DMS79 treated with DMSO at 0.1 percent for 48 hours (cell line): ENCODE measurements around the gene DOC2A.
"Not testable (repeated sequence)": the region's sequence is repeated elsewhere in the genome, so short reads cannot be mapped to it uniquely, and the experiment has no call there.

Experiments used
- DNase-seq: peaks from one replicate; lab custom pipeline; 2025; lab: John Stamatoyannopoulos, UW

Gene DOC2A

DNA sequence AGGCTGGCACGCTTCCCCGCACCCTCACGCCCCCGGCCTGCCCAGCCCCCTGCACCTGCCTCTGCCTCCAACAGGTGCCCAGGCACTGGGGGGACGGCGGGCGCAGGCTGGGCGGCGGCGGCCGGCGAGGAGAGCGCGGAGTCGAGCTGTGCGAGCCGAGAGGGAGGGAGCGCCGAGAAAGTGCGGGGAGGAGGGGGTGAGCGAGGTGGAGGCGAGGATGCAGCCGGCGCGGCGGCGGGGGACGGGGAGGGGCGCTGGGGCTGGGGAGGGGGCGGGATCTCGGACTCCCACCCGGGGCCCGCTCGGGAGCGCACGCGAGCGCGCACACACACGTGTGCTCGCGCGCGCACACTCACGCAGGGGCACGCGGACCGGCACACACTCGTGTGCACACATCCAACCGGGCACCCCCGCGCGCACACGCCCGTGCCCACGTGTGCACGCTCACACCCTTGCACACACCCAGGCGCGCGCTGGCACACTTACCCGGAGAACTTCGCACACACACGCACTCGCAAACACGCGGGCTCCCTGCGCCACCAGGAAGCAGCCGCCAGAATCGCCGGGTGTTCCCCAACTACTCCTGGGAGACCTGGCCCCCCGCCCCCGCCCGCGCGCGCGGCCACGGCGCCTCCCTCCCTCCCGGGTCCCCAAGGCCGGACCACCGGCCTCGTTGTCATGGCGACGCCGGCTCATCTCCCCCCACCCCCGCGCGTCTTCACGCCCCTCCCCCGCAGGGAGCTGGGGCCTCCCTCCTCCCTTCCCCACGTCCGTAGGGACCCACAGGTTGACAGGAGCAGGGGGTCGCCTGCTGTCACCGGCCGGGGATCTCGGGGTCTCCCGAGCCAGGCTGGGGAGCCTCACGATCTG is at the start of gene DOC2A:
Gene DOC2A (minus strand): TSS at position 184 of the 870 bp plus-strand sequence. CDS start 805 bp downstream, outside the sequence.
- DNase-seq: peak; percentile 38

DNA sequence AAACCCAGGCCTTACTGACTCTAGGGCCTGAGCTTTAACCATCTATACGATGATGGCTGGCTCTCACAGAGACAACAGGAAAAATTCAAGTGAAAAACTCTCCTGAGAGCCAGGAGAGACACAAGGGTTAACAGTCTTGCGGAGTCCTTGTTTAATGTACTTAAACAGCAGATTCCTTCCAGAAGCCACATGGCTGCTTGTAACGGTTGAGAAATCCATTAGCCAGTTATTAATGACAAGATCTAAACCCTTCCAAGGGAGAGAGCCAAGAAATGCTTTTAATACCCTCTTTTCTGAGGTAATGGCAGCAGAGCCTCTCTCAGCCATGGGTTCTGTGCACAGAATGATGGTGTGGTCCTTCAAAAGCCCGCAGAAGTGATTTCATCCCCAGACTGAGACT is 49.5 kb upstream of the DOC2A start:
- peak; percentile 95 for DNase-seq

DNA sequence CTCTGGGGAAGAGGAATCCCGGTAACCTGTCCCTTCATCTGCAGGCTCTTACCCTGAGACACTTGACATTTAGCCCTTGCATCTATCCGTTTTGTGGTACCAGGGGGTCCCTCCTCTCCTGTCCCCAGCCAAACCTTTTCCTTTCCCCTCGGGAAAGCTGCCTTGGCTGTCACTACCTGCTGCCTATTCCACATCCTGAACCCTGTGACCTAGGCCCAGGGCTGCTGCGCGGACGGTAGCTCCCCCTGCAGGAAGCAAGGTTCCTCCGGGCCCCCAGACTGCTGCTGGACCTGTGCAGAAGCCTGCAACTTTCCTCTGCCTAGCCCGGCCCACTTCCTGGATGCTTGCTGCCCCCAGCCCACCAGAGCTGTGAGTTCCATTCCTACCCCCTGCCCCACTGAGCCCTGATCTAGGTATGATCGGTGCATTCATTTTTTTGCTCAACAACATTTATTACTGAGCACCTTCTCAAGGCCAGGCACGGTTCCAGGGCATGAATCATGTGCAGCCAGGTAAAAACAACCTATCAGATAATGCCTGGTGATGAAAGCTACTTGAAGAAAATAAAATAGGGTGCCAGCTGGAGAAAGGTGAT is 44.2 kb upstream of the DOC2A start:
- peak; percentile 90 for DNase-seq

DNA sequence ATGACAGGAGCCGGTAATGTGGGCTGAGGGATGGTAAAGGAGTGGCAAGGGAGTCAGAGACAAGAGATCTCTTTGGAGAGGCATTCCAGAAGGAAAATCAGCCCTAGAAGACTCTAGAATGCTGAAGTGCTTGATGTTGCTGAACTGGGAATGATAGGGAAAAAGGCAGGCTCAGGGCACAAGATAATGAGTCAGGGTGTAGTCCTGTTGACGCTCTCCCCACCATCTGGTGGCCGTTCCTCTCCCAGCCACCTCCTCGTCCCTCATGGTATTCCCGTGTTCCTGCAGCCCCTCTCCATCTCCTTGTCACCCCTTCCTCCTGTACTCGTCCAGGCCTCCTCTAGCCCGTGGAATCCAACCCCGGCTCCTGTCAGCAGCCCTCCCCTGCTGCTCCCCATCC is 43.6 kb upstream of the DOC2A start:
- no peak for DNase-seq

DNA sequence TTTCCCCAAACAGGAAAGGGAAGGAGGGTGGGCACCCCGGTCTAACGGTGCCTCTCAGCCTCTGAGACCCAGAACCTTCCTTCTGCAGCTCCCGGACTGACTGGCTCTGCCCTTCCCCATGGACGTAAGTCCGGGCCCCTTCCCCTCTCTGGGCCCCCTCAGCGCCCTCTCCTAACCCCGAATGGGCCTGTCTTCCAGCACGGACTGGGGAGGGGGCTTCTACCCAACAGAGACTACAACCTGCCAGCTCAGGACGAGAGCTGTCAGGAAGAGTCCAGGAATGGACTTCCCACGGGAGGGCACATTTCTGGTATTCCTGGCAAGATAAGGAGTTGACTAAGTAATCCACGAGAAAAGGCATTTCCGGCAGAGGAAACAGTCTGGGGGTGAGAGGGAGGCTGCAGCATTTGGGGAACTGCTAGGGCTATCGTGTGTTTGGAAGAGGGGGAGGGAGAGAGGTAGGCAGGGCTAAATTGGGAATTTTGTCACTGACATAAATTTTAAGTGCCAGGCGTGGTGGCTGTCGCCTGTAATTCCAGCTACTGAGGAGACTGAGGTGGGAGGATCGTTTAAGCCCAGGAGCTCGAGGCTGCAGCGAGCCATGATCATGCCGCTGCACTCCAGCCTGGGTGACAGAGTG is 42.7 kb upstream of the DOC2A start:
- peak; percentile 23 for DNase-seq

DNA sequence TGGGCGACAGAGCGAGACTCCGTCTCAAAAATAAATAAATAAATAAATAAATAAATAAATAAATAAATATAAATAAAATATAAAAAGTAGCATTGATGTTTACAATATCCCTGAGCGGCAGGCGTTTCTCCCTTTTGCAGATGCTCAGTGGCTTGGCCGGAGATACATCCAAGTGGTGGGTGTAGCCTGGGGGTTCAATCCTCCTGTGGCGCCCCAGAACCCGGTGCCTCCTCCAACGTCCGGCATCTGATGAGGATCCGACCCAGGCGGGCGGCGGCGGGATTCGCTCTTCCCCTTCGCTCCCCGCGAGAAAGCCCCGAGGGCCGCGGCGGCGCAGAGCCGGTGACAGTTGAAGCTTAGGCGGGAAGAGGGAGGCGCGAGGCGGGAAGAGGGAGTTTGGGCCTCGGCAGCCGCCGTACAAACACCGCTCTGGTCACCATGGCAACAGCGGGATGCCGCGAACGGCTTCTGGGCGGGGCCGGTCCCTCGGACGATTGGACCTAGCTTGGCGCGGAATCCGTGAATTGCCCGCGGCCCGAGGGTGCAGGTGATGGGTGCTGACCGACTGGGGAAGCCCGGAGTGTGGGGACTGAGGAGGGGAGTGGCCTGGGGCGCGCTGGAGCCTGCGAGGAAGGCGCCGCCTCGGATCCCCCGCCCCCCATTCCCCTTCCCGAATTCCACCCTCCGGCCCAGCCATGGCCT is 42.0 kb upstream of the DOC2A start:
- peak; percentile 97 for DNase-seq

DNA sequence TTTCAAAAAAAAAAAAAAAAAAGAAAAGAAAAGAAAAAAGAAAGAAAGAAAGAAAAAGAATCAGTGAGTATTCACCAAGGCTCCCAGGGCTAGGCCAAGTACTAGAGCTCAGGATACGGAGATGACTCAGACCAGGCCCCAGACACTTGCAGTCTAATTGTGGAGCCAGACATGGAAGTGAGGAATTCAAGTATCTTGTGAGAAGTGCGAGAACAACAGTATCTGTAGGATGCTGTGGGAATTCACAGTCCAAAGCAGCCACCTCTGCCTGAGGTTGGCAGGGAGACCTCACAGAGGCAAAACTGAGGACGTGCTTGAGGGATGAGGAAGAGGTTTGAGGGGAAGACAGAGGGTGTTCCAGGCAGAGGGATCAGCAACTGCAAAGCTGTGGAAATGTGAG is 40.7 kb upstream of the DOC2A start:
- no peak for DNase-seq

DNA sequence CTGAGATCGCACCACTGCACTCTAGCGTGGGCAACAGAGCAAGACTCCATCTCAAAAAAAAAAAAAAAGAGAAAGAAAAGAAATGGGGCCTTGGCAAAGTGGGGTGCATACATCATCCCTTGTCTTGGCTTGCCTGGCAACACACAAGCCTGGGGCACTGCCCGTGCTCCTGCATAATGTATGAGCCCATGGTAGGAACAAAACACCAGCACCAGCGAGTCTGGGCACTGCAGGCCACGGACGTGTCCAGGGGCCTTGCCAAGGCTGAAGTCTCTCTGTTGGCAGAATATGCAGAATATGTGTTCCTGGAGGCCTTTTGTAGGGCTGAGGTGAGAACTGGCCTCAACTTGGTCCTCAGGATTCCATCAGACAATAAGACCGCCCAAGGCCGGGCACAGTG is 39.0 kb upstream of the DOC2A start:
- no peak for DNase-seq

DNA sequence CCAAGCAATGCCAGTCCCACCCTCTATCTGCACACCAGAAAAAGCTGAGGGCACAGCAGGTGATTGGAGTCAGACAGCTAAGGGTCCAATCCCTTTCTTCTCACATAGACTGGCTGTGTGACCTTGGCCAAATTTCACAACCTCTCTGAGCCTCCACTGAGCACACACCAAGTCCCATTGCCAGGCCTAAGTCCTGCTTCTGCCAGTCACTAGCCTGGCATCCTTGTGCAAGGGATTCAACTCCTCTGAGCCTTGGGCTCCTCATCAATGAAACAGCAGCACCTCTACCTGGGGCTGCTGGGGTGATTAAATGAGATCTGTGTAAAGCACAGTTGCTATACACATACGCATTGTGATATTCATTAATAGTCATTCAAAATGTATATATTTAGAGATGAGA is 35.8 kb upstream of the DOC2A start:
- no peak for DNase-seq

DNA sequence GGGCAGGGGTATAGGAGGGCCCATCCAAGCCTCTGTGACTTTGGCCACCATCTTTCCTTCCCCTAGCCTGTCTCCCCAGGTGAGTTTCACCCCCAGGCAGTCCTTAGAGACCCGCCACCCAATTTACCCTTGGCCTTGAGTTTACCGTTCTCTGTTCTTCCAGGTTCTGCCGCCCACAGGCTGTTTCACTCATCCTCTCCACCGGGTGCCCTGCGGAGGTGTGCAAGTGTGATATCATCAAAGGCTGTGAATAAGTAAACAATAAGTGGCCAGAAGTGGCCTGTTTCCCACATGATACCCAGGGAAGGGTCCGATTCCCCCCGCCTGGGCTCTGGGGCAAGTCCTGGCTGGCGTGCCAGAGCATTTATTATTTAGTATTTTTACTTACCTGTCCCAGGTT is 35.4 kb upstream of the DOC2A start:
- DNase-seq: no peak

DNA sequence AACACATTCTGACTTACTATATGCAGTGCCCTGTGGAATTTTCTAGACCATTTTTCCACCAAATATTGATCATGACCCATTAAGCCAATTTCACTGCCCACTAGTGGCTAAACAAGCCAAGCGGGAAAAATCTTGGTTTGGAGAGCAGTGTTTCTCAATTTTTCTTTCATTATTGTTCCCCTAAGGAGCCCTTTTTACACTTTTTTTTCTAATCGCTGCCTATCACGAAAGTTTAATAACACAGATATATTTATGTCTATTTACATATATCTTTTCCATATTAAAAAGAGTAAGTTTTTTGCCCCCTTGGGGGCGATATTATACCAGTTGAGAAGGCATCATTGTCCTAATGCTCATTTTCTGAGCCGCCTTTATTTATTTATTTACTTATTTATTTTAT is 31.0 kb upstream of the DOC2A start:
- DNase-seq: peak; percentile 23

DNA sequence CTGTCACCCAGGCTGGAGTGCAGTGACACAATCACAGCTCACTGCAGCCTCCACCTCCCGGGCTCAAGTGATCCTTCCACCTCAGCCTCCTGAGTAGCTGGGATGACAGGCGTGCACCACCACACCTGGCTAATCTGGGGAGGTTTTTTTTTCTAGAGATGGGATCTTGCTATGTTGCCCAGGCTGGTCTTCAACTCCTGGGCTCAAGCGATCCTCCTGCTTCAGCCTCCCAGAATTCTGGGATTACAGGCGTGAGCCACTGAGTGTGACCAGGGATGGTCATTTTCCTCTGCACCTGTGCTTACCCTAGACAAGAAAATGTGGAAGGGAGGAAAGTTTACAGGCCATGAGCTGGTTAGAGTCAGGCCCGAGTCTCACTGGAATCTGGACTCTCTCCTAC is 29.9 kb upstream of the DOC2A start:
- not testable (repeated sequence) for DNase-seq

DNA sequence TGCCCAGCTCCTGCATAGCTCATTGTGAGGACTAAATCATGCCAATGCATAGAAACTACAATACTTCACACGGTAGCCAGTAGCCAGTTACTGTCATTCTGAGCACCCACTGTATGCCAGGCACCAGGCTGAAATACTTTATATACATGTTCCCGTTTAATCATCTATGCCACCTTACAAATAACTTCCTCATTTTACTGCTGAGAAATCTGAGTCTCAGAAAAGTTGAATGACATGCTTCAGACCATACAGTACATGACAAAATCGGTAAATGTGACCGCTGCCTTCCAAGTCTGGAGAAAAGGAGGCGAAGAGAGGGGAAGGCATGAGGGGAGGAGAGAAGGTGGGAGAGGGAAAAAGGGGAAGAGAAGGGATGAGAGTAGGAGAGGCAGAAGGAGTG is 29.4 kb upstream of the DOC2A start:
- no peak for DNase-seq

DNA sequence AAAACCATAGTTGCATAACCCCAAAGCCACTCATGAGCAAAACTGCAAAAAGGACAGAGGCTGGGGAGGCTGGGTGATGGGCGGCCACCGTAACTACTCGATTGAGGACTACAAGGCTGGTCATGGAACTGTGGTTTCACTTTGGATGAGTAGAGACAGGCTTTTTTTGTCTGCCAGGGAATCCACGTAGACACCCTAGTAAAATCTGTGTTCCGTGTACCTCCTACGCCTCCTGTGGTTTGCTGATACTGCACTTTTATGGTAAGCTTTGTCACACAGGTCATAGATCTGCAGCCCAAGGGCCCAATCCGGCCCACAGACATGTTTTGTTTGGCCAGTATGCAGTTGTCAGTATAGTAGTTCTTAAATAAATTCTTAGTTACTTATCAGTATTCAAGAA is 22.4 kb upstream of the DOC2A start:
- no peak for DNase-seq

DNA sequence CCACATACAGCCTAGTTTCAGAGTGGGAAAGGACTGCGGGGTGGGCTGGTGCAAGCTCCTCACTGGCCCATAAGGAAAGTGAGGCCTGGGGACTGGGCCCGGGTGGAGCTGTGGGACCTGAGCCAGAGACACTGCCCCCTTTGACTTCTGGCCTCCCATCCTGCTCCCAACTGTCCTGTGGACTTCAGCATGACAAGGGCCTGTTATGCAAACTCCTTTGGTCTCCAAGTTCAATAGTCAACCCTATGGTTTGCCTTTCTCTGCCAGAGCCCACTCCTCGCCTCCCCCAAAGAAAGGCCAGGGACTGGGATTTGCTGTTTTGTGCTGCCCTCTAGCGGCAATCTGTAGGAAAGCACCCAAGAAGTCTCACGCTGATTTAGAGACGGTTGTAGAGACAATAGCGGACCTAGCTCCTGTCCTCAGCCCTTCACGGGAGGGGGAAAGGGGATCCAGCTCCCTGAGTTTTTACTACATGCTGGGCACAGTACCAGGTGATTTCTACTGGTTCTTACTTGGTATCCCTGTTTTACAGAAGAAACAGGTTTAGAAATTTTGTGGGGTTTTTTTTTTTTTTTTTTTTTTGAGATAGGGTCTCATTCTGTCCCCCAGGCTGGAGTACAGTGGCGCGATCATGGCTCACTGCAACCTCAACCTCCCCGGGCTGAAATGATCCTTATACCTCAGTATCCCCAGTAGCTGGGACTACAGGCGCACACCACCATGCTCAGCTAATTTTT is 21.4 kb upstream of the DOC2A start:
- DNase-seq: peak; percentile 86

DNA sequence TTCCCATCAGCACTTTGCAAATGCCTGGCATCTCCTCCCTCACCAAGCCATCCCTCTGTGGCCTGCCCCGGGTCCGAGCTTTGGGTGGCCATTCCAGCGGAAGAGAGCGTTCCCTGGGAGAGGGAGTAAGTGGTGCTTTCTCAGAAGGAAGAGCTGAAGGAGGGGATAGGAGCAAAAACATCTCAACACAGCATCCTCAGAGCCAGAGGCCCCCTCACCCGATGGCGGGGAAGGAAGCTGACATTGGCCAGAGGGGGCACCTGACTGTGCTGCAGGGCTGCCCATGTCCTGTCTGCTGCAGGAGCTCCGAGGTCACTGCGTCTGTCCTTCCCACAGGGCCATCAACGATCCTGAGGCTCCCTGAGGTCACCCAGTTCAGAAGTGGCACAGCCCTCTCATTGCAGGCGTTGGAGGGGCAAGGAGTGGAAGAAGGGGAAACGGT is 20.7 kb upstream of the DOC2A start:
- peak; percentile 12 for DNase-seq

DNA sequence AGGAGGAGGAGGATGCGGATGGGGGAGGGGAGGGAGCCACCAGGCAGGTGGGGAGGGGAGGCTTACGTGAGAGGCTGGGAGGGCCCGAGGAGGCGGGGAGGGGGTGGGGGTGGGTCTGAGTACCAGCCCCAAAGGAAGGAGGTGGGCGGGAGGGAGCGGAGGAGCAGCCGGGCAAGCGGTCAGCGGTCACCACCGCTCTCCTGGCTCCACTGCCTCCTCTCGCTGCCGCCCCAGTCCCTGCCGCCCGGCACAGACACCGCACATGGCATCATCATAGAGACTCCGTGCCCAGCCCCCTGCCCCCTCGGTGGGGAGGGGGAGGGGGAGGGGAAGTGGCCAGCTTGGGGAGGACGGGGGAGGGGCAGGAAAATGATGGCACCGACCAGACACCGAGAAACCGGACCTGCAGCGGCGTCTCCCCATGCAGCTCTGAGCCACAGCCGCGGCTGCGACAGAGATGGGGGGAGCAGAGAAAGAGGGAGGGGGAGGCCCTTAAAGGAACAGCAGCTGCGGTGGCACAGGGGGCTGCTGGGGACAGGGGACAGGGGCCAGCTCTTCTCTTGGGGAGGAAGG is 20.1 kb upstream of the DOC2A start, which contains the start of gene TLCD3B:
Gene TLCD3B (minus strand): TSS at position 431 of the 573 bp plus-strand sequence. CDS start 744 bp downstream, outside the sequence.
- DNase-seq: peak; percentile 32

DNA sequence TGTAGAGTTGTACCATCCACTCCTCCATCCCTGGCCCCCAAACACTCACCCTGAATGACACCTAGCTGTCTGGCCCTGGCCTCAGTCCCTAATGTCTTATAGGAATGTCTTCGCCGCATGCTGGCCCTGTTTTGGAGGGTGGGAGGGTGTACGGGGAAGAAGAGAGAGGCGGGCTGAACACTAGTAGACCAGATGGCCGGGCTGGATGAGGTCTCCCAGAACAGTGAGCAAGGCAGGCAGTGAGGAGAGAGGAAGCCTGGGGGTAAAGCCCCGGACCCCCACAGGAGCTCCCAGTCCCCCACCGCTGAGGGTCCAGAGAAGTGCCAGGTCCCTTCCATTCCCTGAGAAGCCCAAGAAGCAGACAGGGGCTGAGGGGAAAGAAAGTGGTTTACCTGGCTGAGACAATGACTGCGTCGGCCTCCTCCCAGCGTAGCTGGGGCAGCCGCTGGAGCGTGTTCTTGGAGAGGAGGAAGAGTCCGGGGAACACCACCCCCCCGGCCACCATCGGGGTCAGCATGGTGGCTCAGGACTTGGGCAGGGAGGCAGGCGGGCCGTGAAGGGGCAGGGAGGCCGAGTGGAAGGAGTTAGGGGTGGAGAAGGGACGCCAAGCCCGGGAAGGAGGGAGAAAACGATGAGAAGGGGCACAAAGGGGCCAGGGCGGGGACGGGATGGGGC is 19.3 kb upstream of the DOC2A start:
- DNase-seq: peak; percentile 16

DNA sequence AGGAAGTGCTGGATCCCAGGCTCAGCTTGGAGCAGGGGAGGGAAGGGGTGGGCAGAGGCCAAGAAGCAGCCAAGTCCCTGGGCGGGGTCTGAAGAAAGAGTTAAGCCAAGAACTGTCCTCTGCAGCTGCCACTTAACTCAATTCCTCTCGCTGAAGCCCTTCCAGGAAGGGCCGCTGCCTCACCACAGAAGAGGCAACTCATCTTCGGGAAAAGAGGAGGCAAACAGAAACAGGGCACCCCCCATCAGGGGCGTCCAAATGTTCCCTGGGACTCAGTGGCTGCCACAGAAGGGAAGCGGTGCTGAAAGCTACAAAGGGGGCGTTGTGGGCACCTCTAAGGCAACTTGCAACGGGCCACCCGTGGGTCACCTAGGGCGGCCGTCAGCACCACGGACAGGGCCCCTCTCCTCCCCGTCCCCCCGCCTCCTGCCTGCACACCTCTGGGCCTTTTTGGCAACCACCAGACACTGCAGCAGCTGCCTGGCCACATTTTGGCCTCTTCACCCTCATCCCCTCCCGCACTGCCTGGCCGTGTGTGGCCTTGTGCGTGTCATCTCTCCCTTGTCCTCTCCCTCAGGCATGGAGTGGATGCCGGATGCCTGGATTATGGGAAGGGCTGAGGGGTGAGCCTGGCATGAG is 17.7 kb upstream of the DOC2A start:
- peak; percentile 9 for DNase-seq
